ENCODE data around the gene HPGD. TPM values are rescaled to one million over a fixed set of nuclear protein-coding genes. Genes with fewer than 3 reads are reported as not detected.
"Not testable (repeated sequence)": the region's sequence is repeated elsewhere in the genome, so short reads cannot be mapped to it uniquely, and the experiment has no call there.

HPGD gene
- total RNA-seq, 1 experiment from 2014 or later, result not detected

GRCh38 chr4:174505007-174505406, 17.3 kb downstream of the HPGD start:
- Histone ChIP-seq H3K79me2 (ENCODE audit: low read length) (no peaks in the 10 kb centered on the region), H2AFZ (ENCODE audit: low read length) (no peak overlapping the region), H3K4me3 (ENCODE audit: low read length) (no peak overlapping the region), H3K9me2 (replicated peaks; ENCODE audit: insufficient read depth, low read length) (no peaks in the 10 kb centered on the region), H3K27me3 (ENCODE audit: low read length) (no peaks in the 10 kb centered on the region), H3K9ac (ENCODE audit: low read length) (no peak overlapping the region), H3K27ac (ENCODE audit: low read length) (no peak overlapping the region), H4K20me1 (ENCODE audit: insufficient read depth, low read depth, low read length) (no peaks in the 10 kb centered on the region), H3K36me3 (ENCODE audit: insufficient read depth, low read length) (no peaks in the 10 kb centered on the region), H3K4me2 (ENCODE audit: low read depth, low read length, poor library complexity, severe bottlenecking) (no peak overlapping the region), H3K4me1 (ENCODE audit: low read length) (no peaks in the 10 kb centered on the region), H3K9me3 (ENCODE audit: low read length) (no peaks in the 10 kb centered on the region)
- DNase-seq, result no peak

- no peak for DNase-seq
- H3K36me3 ChIP-seq (ENCODE audit: insufficient read depth, low read length), result no peaks in the 10 kb centered on the region
- no peaks in the 10 kb centered on the region for H3K9me3 ChIP-seq (ENCODE audit: low read length)
- no peaks in the 10 kb centered on the region for H3K79me2 ChIP-seq (ENCODE audit: low read length)
- H3K27ac ChIP-seq (ENCODE audit: low read length), result no peak overlapping the region
- no peak overlapping the region for H3K4me2 ChIP-seq (ENCODE audit: low read depth, low read length, poor library complexity, severe bottlenecking)
- H3K4me3 ChIP-seq (ENCODE audit: low read length), result no peak overlapping the region
- H2AFZ ChIP-seq (ENCODE audit: low read length), result no peak overlapping the region
- H3K4me1 ChIP-seq (ENCODE audit: low read length), result no peaks in the 10 kb centered on the region
- no peak overlapping the region for H3K9ac ChIP-seq (ENCODE audit: low read length)
- H3K27me3 ChIP-seq (ENCODE audit: low read length), result no peaks in the 10 kb centered on the region
- H3K9me2 ChIP-seq (replicated peaks; ENCODE audit: insufficient read depth, low read length), result no peaks in the 10 kb centered on the region
- H4K20me1 ChIP-seq (ENCODE audit: insufficient read depth, low read depth, low read length), result no peaks in the 10 kb centered on the region
Observed at GRCh38 chr4:174503079-174503715, 19.1 kb downstream of the HPGD start.

- no peaks in the 10 kb centered on the region for H3K27me3 ChIP-seq (ENCODE audit: low read length)
- H3K27ac ChIP-seq (ENCODE audit: low read length), result no peak overlapping the region
- H2AFZ ChIP-seq (ENCODE audit: low read length), result no peak overlapping the region
- H3K4me1 ChIP-seq (ENCODE audit: low read length), result no peaks in the 10 kb centered on the region
- H3K9me2 ChIP-seq (replicated peaks; ENCODE audit: insufficient read depth, low read length), result no peaks in the 10 kb centered on the region
- H3K79me2 ChIP-seq (ENCODE audit: low read length), result no peaks in the 10 kb centered on the region
- no peak overlapping the region for H3K4me3 ChIP-seq (ENCODE audit: low read length)
- DNase-seq, result no peak
- H3K9me3 ChIP-seq (ENCODE audit: low read length), result no peaks in the 10 kb centered on the region
- H3K36me3 ChIP-seq (ENCODE audit: insufficient read depth, low read length), result no peaks in the 10 kb centered on the region
- H3K9ac ChIP-seq (ENCODE audit: low read length), result no peak overlapping the region
- H3K4me2 ChIP-seq (ENCODE audit: low read depth, low read length, poor library complexity, severe bottlenecking), result no peak overlapping the region
- H4K20me1 ChIP-seq (ENCODE audit: insufficient read depth, low read depth, low read length), result no peaks in the 10 kb centered on the region
Observed at GRCh38 chr4:174496631-174497432, 25.5 kb downstream of the HPGD start.

GRCh38 chr4:174495626-174496025, 26.7 kb downstream of the HPGD start:
- H3K4me3 ChIP-seq (ENCODE audit: low read length), result no peak overlapping the region

GRCh38 chr4:174494726-174495125, 27.6 kb downstream of the HPGD start:
- Histone ChIP-seq H3K4me2 (ENCODE audit: low read depth, low read length, poor library complexity, severe bottlenecking) (no peak overlapping the region), H3K27me3 (ENCODE audit: low read length) (no peaks in the 10 kb centered on the region), H3K36me3 (ENCODE audit: insufficient read depth, low read length) (no peaks in the 10 kb centered on the region), H3K9me2 (replicated peaks; ENCODE audit: insufficient read depth, low read length) (no peaks in the 10 kb centered on the region), H3K9me3 (ENCODE audit: low read length) (no peaks in the 10 kb centered on the region), H3K9ac (ENCODE audit: low read length) (no peak overlapping the region), H3K27ac (ENCODE audit: low read length) (no peak overlapping the region), H2AFZ (ENCODE audit: low read length) (no peak overlapping the region), H3K4me1 (ENCODE audit: low read length) (no peaks in the 10 kb centered on the region), H3K4me3 (ENCODE audit: low read length) (no peak overlapping the region), H4K20me1 (ENCODE audit: insufficient read depth, low read depth, low read length) (no peaks in the 10 kb centered on the region), H3K79me2 (ENCODE audit: low read length) (no peaks in the 10 kb centered on the region)
- DNase-seq, result no peak

More at GRCh38 chr4:174495626-174496025, 26.7 kb downstream of the HPGD start:
- H3K27ac ChIP-seq (ENCODE audit: low read length), result no peak overlapping the region
- H2AFZ ChIP-seq (ENCODE audit: low read length), result no peak overlapping the region
- no peaks in the 10 kb centered on the region for H3K27me3 ChIP-seq (ENCODE audit: low read length)
- H3K4me1 ChIP-seq (ENCODE audit: low read length), result no peaks in the 10 kb centered on the region
- H4K20me1 ChIP-seq (ENCODE audit: insufficient read depth, low read depth, low read length), result no peaks in the 10 kb centered on the region
- H3K9me3 ChIP-seq (ENCODE audit: low read length), result no peaks in the 10 kb centered on the region
- no peak for DNase-seq
- H3K36me3 ChIP-seq (ENCODE audit: insufficient read depth, low read length), result no peaks in the 10 kb centered on the region
- H3K4me2 ChIP-seq (ENCODE audit: low read depth, low read length, poor library complexity, severe bottlenecking), result no peak overlapping the region
- no peak overlapping the region for H3K9ac ChIP-seq (ENCODE audit: low read length)
- H3K9me2 ChIP-seq (replicated peaks; ENCODE audit: insufficient read depth, low read length), result no peaks in the 10 kb centered on the region
- H3K79me2 ChIP-seq (ENCODE audit: low read length), result no peaks in the 10 kb centered on the region

- Histone ChIP-seq H3K36me3 (ENCODE audit: insufficient read depth, low read length) (no peaks in the 10 kb centered on the region), H3K4me1 (ENCODE audit: low read length) (no peaks in the 10 kb centered on the region), H3K27me3 (ENCODE audit: low read length) (no peaks in the 10 kb centered on the region), H3K4me3 (ENCODE audit: low read length) (no peak overlapping the region), H3K9ac (ENCODE audit: low read length) (no peak overlapping the region), H3K79me2 (ENCODE audit: low read length) (no peaks in the 10 kb centered on the region), H3K9me3 (ENCODE audit: low read length) (no peaks in the 10 kb centered on the region), H3K4me2 (ENCODE audit: low read depth, low read length, poor library complexity, severe bottlenecking) (no peak overlapping the region), H4K20me1 (ENCODE audit: insufficient read depth, low read depth, low read length) (no peaks in the 10 kb centered on the region), H3K9me2 (replicated peaks; ENCODE audit: insufficient read depth, low read length) (no peaks in the 10 kb centered on the region), H2AFZ (ENCODE audit: low read length) (no peak overlapping the region), H3K27ac (ENCODE audit: low read length) (no peak overlapping the region)
- no peak for DNase-seq
Observed at GRCh38 chr4:174494146-174494545, 28.1 kb downstream of the HPGD start.

- Histone ChIP-seq H3K36me3 (ENCODE audit: insufficient read depth, low read length) (no peaks in the 10 kb centered on the region), H3K9me2 (replicated peaks; ENCODE audit: insufficient read depth, low read length) (no peaks in the 10 kb centered on the region), H3K4me2 (ENCODE audit: low read depth, low read length, poor library complexity, severe bottlenecking) (no peak overlapping the region), H3K4me1 (ENCODE audit: low read length) (no peaks in the 10 kb centered on the region), H3K9me3 (ENCODE audit: low read length) (no peaks in the 10 kb centered on the region), H3K4me3 (ENCODE audit: low read length) (no peak overlapping the region), H3K27me3 (ENCODE audit: low read length) (no peaks in the 10 kb centered on the region), H2AFZ (ENCODE audit: low read length) (no peak overlapping the region), H3K27ac (ENCODE audit: low read length) (no peak overlapping the region), H3K79me2 (ENCODE audit: low read length) (no peaks in the 10 kb centered on the region), H4K20me1 (ENCODE audit: insufficient read depth, low read depth, low read length) (no peaks in the 10 kb centered on the region), H3K9ac (ENCODE audit: low read length) (no peak overlapping the region)
- DNase-seq, result no peak
Observed at GRCh38 chr4:174490451-174490961, 31.8 kb downstream of the HPGD start.

GRCh38 chr4:174488368-174488767, 33.9 kb downstream of the HPGD start:
- not testable (repeated sequence) for H3K79me2 ChIP-seq (ENCODE audit: low read length); H3K9ac ChIP-seq (ENCODE audit: low read length); H3K36me3 ChIP-seq (ENCODE audit: insufficient read depth, low read length); H3K4me3 ChIP-seq (ENCODE audit: low read length); H3K27me3 ChIP-seq (ENCODE audit: low read length); H3K4me2 ChIP-seq (ENCODE audit: low read depth, low read length, poor library complexity, severe bottlenecking); H4K20me1 ChIP-seq (ENCODE audit: insufficient read depth, low read depth, low read length); H3K9me3 ChIP-seq (ENCODE audit: low read length); H3K4me1 ChIP-seq (ENCODE audit: low read length); DNase-seq; H3K27ac ChIP-seq (ENCODE audit: low read length); H2AFZ ChIP-seq (ENCODE audit: low read length); H3K9me2 ChIP-seq (replicated peaks; ENCODE audit: insufficient read depth, low read length)

Data from Karpas-422 (cell line).